Activated CD4-positive, CD25-positive, alpha-beta regulatory T cell treated with anti-CD3 and anti-CD28 coated beads, Interleukin-2, amount 50 U/mL, for 24 hours (primary cell): Measurements from ENCODE around the gene MED16.
"Not testable (repeated sequence)": the region's sequence is repeated elsewhere in the genome, so short reads cannot be mapped to it uniquely, and the experiment has no call there.

Source experiments
- ATAC-seq, 2 donors: fragments of 150-1000 bp; cut with Tn5 transposase; one replicate each; pipeline ENCODE4 v1.10.0; 2021; ENCODE audit warnings: mild to moderate bottlenecking in 1 of 2, moderate library complexity in 1 of 2

The MED16 gene

GRCh38 chr19:871446-872265 is 21.3 kb downstream of the MED16 start:
- peak in 1 of 2 donors; percentile 4 for ATAC-seq

GRCh38 chr19:870963-871401 is 22.0 kb downstream of the MED16 start:
- no peak for ATAC-seq

DNA sequence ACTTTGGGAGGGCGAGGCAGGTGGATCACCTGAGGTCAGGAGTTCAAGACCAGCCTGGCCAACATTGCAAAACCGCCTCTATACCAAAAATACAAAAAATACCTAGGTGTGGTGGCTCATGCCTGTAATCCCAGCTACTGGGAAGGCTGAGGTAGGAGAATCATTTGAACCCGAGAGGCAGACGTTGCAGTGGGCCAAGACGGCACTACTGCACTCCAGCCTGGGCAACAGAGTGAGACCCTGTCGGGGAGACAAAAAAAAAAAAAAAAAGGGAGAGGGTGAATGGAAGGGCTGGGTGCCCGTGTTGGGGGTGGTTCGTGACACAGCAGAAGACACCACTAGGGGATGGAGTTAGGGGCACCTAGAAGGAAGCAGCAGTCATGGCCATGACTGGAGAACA is 22.7 kb downstream of the MED16 start:
- ATAC-seq = no peak

DNA sequence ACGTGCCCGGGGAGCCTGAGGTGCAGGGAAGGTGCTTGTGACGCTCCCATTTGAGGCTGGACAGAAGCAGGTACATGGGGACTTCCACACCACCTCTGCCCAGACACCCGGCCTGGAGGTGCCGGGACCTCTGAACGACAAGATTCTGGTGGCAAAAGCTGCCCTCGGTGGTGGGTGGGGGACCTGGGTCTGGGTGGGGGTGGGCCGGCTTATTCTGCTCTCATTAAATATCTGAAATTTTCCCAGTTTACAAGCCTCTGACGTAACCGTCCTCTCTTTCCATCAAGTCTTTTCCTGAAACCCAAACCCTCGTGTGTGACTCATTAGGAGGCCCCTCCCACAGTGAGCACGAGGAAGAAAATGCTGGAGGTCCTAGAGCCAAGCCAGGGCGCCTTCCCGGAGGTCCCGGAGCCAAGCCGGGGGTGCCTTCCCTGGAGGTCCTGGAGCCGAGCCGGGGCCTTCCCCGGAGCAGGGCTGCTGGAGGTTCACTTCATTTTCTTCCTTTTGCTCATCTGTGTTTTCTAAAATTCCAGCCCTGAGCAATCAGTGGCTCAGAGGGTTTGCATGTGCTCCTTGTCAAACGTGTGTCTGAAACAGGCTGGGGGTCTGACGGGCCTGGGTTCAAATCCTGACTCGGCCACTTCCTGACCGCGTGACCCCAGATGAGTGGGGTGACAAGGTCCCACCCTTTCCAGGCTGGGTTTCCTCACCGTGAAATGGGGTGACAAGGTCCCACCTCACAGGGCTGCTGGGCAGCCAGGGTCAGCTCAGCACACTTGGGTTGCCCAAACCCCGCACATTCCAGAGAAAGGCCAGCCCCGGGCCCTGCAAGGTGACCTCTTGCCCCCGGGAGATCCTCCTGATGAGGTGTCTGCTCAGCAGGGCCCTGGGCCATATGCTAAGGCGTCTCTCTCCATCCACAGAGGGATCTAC is 23.5 kb downstream of the MED16 start:
- ATAC-seq = no peak

- ATAC-seq = no peak
Observed at GRCh38 chr19:868458-869244, 24.3 kb downstream of the MED16 start.

DNA sequence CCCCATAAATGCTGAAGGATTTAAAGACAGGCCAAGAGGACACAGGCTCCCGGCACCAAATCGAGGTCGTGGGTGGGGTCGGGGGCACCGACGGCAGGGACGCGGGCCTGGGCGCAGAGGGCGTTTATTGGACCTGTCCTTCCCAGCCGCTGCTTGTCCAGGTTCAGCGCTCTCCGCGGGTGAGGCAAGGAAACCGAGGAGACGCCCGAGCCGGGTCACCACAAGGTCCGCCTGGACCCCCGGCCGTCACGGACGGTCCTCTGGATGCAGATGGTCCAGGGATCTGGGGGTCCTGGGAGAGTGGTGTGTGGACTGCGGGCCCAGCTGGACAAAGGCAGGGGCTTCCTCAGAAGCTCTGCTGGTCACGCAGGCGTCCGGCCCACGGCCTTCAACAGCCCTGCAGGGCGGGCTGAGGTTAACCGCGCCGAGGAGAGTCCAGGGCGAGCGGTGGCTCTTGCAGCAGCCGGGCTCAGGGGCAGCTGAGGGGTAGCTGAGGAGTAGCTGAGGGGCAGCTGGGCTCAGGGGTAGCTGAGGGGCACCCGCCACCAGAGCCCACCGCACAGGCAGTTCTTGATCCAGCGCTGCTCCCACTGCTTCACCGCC is 25.0 kb downstream of the MED16 start:
- ATAC-seq = no peak

GRCh38 chr19:867301-867793 is 25.6 kb downstream of the MED16 start:
- ATAC-seq = no peak

DNA sequence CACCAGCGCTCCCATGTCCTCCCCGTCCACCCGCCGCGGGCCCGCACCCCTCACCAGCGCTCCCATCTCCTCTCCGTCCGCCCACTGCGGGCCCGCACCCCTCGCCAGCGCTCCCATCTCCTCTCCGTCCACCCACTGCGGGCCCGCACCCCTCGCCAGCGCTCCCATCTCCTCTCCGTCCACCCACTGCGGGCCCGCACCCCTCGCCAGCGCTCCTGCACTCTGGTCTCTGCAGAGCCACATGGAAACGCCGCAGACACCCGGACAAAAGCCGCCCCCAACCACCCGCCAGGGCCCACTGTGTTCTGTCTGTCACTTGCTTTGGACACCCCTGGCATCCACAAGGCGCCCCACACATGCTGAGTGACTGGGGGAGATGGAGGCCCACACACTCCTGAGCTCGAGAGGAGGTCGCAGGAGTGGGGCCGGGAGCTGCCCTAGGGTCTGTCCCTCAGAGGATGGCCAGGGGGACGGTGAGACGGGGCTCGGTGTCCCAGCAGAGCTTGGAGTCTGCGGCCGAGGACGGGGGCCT is 26.2 kb downstream of the MED16 start:
- no peak for ATAC-seq

- no peak for ATAC-seq
Observed at GRCh38 chr19:863315-863620, 29.7 kb downstream of the MED16 start.

DNA sequence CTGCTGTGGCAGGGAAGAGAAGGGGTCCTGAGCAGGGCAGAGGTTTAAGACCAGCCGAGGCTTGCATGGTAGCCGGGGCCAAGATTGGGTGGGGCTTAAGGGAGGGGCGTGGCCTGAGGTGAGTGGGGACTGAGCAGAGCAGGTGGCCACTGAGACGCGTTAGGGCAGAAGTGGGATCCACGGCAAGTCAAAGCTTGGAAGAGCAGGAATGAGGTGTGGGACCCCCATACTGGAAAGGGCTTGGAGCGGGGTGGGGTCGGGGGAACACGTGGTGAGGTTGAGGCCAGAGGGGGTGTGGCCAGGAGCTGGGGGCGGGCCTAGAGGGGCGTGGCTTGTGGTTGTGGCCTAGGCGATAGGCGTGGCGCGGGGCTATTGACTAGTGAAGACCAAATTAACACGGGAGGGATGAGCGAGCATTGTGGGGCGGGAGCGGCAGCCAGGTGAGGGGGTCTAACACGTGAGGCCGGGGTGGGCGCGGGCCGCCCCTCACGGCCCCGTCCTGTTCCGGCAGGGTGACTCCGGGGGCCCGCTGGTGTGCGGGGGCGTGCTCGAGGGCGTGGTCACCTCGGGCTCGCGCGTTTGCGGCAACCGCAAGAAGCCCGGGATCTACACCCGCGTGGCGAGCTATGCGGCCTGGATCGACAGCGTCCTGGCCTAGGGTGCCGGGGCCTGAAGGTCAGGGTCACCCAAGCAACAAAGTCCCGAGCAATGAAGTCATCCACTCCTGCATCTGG is 30.2 kb downstream of the MED16 start:
- ATAC-seq = peak; percentile 46 to 63

- ATAC-seq = peak; percentile 24 to 26
Observed at GRCh38 chr19:861756-862580, 31.0 kb downstream of the MED16 start.

DNA sequence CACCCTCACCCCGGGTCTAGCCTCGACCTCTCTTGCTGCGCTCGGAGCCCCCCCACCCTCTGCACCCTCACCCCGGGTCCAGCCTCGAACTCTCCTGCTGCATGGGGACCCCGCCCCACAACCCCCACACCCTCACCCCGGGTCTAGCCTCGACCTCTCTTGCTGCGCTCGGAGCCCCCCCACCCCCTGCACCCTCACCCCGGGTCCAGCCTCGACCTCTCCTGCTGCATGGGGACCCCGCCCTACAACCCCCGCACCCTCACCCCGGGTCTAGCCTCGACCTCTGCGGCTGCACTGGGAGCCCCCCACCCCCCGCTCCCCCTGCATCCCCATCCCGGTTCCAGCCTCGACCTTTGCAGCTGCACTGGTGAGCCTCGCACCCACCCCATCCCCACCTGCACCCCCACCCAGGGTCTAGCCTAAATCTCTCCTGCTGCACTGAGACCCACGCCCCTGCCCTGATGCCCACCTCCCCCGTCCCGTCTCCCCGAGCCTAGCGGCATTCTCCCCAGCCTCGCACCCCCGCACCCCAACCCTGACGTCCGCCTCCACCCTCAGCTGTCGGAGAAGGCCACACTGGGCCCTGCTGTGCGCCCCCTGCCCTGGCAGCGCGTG is 31.7 kb downstream of the MED16 start:
- ATAC-seq = no peak

DNA sequence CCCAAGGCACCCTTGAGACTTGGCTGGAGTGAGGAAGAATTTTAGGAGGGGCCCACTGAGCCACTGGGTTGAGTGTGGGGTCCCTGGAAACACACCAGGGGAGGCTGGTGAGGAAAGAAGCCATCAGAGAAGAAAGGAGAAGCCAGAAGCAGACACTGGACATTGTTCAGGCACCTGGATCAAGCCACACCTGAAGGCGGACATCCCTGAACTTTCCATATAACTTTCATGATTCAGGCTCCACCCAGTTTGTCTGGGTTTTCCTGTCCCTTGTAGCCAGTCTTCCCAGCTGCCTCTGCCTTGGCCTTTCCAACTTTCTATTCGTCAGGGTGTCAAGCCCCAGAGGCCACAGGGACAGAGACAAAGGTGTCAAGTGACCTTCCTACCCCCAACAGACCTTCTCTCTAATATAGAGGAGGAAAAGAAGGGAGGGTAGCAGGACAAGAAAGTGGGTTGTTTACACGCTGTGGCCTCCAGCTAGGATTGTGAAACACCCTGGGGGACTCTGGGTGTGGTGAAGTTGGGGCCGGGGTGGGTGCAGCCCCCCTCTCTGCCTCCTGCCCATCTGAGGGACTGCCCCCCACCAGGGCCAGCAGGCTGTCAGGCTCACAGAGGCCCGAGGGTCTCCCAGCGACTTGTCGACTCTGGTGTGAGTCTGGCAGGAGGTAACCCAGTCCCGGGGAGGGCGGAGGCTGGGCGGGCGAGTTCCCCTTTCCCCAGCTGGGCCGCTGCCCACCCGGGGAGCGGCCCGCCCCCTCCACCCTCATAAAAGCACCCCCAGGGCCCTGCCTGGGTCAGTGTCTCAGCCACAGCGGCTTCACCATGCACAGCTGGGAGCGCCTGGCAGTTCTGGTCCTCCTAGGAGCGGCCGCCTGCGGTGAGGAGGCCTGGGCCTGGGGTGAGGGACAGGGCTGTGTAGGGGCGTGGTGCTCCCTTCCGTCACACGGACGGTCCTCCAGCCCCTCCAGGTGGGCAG is 33.8 kb downstream of the MED16 start, which contains the start of gene CFD:
CFD (plus strand) TSS at position 797 of the 976 bp plus-strand sequence; CDS start at position 823, 26 bp downstream.
- ATAC-seq = no peak

DNA sequence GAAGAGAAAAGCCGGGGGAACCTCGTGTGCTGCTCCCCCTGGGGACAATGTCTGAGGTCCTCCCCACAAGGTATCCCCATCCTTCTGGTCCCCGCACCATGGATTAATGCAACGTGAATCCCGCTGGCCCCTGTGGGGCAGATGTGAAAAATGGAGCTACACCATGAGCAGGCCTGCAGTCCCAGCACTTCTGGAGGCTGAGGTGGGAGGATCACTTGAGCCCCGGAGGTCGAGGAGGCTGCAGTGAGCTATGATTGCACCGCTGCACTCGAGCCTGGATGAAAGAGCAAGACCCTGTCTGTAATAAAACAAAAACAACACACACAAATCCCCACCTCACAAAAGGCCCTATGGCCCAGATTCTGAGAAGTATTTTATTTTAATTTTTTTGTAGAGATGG is 34.7 kb downstream of the MED16 start:
- ATAC-seq = no peak

DNA sequence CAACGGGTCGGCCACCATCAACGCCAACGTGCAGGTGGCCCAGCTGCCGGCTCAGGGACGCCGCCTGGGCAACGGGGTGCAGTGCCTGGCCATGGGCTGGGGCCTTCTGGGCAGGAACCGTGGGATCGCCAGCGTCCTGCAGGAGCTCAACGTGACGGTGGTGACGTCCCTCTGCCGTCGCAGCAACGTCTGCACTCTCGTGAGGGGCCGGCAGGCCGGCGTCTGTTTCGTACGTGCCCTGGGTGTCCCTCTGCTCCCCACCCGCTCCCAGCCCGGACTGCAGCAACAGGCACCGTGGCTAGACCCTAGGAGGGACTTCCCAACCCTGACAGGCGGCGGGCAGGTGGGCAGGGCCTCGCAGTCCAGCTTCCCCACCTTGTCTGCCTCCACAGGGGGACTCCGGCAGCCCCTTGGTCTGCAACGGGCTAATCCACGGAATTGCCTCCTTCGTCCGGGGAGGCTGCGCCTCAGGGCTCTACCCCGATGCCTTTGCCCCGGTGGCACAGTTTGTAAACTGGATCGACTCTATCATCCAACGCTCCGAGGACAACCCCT is 37.3 kb downstream of the MED16 start:
- no peak for ATAC-seq

GRCh38 chr19:855142-855541 is 37.8 kb downstream of the MED16 start:
- no peak for ATAC-seq

GRCh38 chr19:854549-854948 is 38.4 kb downstream of the MED16 start:
- ATAC-seq = no peak

- not testable (repeated sequence) for ATAC-seq
Observed at GRCh38 chr19:853614-854220, 39.3 kb downstream of the MED16 start.
